ENCODE results near the gene FLOT2.
"Not testable (repeated sequence)": the region's sequence is repeated elsewhere in the genome, so short reads cannot be mapped to it uniquely, and the experiment has no call there.

Gene FLOT2

GRCh38 chr17:28854457-28855335 is 42.8 kb downstream of the FLOT2 start, which contains the start of gene ERAL1:
TSS of gene ERAL1 (plus strand) at chr17:28855016. CDS start at chr17:28855035, 19 bp downstream.
- H3K27me3 Mint-ChIP-seq = no peaks in the 10 kb centered on the region

GRCh38 chr17:28853295-28853694 is 44.2 kb downstream of the FLOT2 start:
- Mint-ChIP-seq H3K27ac (no peak overlapping the region), H3K4me1 (ENCODE audit: low read depth in 2 of 2) (peaks cover 9 to 11% of the 10 kb centered on the region in 2 donors), H3K9me3 (no peaks in the 10 kb centered on the region), H3K4me3 (peak overlapping the region in 1 of 2 donors; percentile 86), H3K36me3 (ENCODE audit: insufficient read depth) (peaks cover 10% of the 10 kb centered on the region), H3K27me3 (no peaks in the 10 kb centered on the region)
- ATAC-seq (replicated peaks) (no peak), DNase-seq (no peak)

More at GRCh38 chr17:28854457-28855335, 42.8 kb downstream of the FLOT2 start, which contains the start of gene ERAL1:
- DNase-seq (peak; percentile 73 to 79 (median 75)), ATAC-seq (replicated peaks) (peak; percentile 99)
- Mint-ChIP-seq H3K4me1 (ENCODE audit: low read depth in 2 of 2) (peaks cover 9 to 11% of the 10 kb centered on the region in 2 donors), H3K9me3 (no peaks in the 10 kb centered on the region), H3K27ac (peak within 1 kb of the TSS; percentile 87 to 93), H3K4me3 (peak within 1 kb of the TSS; percentile 86 to 92), H3K36me3 (ENCODE audit: insufficient read depth) (peaks cover 24% of the 10 kb centered on the region)

- H3K9me3 Mint-ChIP-seq = no peaks in the 10 kb centered on the region
- H3K4me3 Mint-ChIP-seq = no peak overlapping the region
- DNase-seq (no peak), ATAC-seq (replicated peaks) (no peak)
- H3K27ac Mint-ChIP-seq = no peak overlapping the region
- no peaks in the 10 kb centered on the region for H3K27me3 Mint-ChIP-seq
- no peaks in the 10 kb centered on the region for H3K36me3 Mint-ChIP-seq (ENCODE audit: insufficient read depth)
- peaks cover 0 to 3% of the 10 kb centered on the region in 2 donors for H3K4me1 Mint-ChIP-seq (ENCODE audit: low read depth in 2 of 2)
Observed at GRCh38 chr17:28849281-28849680, 48.3 kb downstream of the FLOT2 start.

GRCh38 chr17:28848667-28849066 is 48.9 kb downstream of the FLOT2 start:
- not testable (repeated sequence) for H3K36me3 Mint-ChIP-seq (ENCODE audit: insufficient read depth); H3K4me3 Mint-ChIP-seq; H3K9me3 Mint-ChIP-seq; H3K27ac Mint-ChIP-seq; H3K27me3 Mint-ChIP-seq; H3K4me1 Mint-ChIP-seq (ENCODE audit: low read depth in 2 of 2)
- DNase-seq (peak; percentile 21 to 40 (median 38)), ATAC-seq (replicated peaks) (peak; percentile 69)

- not testable (repeated sequence) for H3K36me3 Mint-ChIP-seq (ENCODE audit: insufficient read depth); H3K4me3 Mint-ChIP-seq; H3K27me3 Mint-ChIP-seq; H3K9me3 Mint-ChIP-seq; ATAC-seq (replicated peaks); H3K27ac Mint-ChIP-seq; DNase-seq; H3K4me1 Mint-ChIP-seq (ENCODE audit: low read depth in 2 of 2)
Observed at GRCh38 chr17:28846699-28847098, 50.8 kb downstream of the FLOT2 start.

GRCh38 chr17:28846231-28846630 is 51.3 kb downstream of the FLOT2 start:
- Mint-ChIP-seq H3K4me1 (ENCODE audit: low read depth in 2 of 2) (peaks cover 9 to 11% of the 10 kb centered on the region in 2 donors), H3K9me3 (no peaks in the 10 kb centered on the region), H3K4me3 (no peak overlapping the region), H3K27me3 (no peaks in the 10 kb centered on the region), H3K27ac (no peak overlapping the region), H3K36me3 (ENCODE audit: insufficient read depth) (peaks cover 3% of the 10 kb centered on the region)
- DNase-seq = no peak
- no peak for ATAC-seq (replicated peaks)

- Mint-ChIP-seq H3K4me1 (ENCODE audit: low read depth in 2 of 2) (peaks cover 15 to 16% of the 10 kb centered on the region in 2 donors), H3K36me3 (ENCODE audit: insufficient read depth) (peaks cover 3% of the 10 kb centered on the region), H3K27me3 (no peaks in the 10 kb centered on the region), H3K4me3 (peak overlapping the region; percentile 99 to 100), H3K9me3 (no peaks in the 10 kb centered on the region), H3K27ac (peak overlapping the region in 1 of 2 donors; percentile 96)
- ATAC-seq (replicated peaks) (no peak), DNase-seq (no peak)
Observed at GRCh38 chr17:28843816-28844148, 53.8 kb downstream of the FLOT2 start.

GRCh38 chr17:28842282-28843012 is 55.1 kb downstream of the FLOT2 start, which contains the start of gene FAM222B:
TSS of gene FAM222B (minus strand) at chr17:28842790. CDS start at chr17:28766667, 76,123 bp downstream.
- ATAC-seq (replicated peaks) (peak; percentile 97), DNase-seq (peak; percentile 78 to 82 (median 81))
- Mint-ChIP-seq H3K4me3 (peak within 1 kb of the TSS; percentile 99 to 100), H3K9me3 (no peaks in the 10 kb centered on the region), H3K36me3 (ENCODE audit: insufficient read depth) (peaks cover 3% of the 10 kb centered on the region), H3K4me1 (ENCODE audit: low read depth in 2 of 2) (peaks cover 15 to 16% of the 10 kb centered on the region in 2 donors), H3K27ac (peak within 1 kb of the TSS; percentile 96), H3K27me3 (no peaks in the 10 kb centered on the region)

GRCh38 chr17:28841901-28842281 is 55.6 kb downstream of the FLOT2 start:
- H3K4me1 Mint-ChIP-seq (ENCODE audit: low read depth in 2 of 2) = peaks cover 15 to 16% of the 10 kb centered on the region in 2 donors
- no peak for DNase-seq
- peaks cover 3% of the 10 kb centered on the region for H3K36me3 Mint-ChIP-seq (ENCODE audit: insufficient read depth)
- ATAC-seq (replicated peaks) = peak; percentile 18
- H3K9me3 Mint-ChIP-seq = no peaks in the 10 kb centered on the region
- no peaks in the 10 kb centered on the region for H3K27me3 Mint-ChIP-seq
- peak overlapping the region; percentile 96 for H3K27ac Mint-ChIP-seq
- peak overlapping the region; percentile 99 to 100 for H3K4me3 Mint-ChIP-seq

- H3K36me3 Mint-ChIP-seq (ENCODE audit: insufficient read depth) = peaks cover 7% of the 10 kb centered on the region
- DNase-seq (no peak), ATAC-seq (replicated peaks) (no peak)
- no peak overlapping the region for H3K4me3 Mint-ChIP-seq
- no peaks in the 10 kb centered on the region for H3K9me3 Mint-ChIP-seq
- H3K27me3 Mint-ChIP-seq = no peaks in the 10 kb centered on the region
- no peak overlapping the region for H3K27ac Mint-ChIP-seq
- H3K4me1 Mint-ChIP-seq (ENCODE audit: low read depth in 2 of 2) = peaks cover 20 to 23% of the 10 kb centered on the region in 2 donors
Observed at GRCh38 chr17:28839221-28839620, 58.3 kb downstream of the FLOT2 start.

- DNase-seq; H3K9me3 Mint-ChIP-seq; H3K27ac Mint-ChIP-seq; H3K4me3 Mint-ChIP-seq; H3K36me3 Mint-ChIP-seq (ENCODE audit: insufficient read depth); H3K27me3 Mint-ChIP-seq; ATAC-seq (replicated peaks): not testable (repeated sequence)
- peaks cover 18 to 19% of the 10 kb centered on the region in 2 donors for H3K4me1 Mint-ChIP-seq (ENCODE audit: low read depth in 2 of 2)
Observed at GRCh38 chr17:28836541-28836940, 61.0 kb downstream of the FLOT2 start.

GRCh38 chr17:28834420-28834819 is 63.1 kb downstream of the FLOT2 start:
- H3K4me3 Mint-ChIP-seq = no peak overlapping the region
- no peak for DNase-seq
- peaks cover 12 to 13% of the 10 kb centered on the region in 2 donors for H3K4me1 Mint-ChIP-seq (ENCODE audit: low read depth in 2 of 2)

More at GRCh38 chr17:28834420-28834819, 63.1 kb downstream of the FLOT2 start:
- ATAC-seq (replicated peaks) = no peak
- Mint-ChIP-seq H3K9me3 (no peaks in the 10 kb centered on the region), H3K36me3 (ENCODE audit: insufficient read depth) (peaks cover 15% of the 10 kb centered on the region), H3K27ac (peak overlapping the region in 1 of 2 donors; percentile 47), H3K27me3 (no peaks in the 10 kb centered on the region)
